HG03342 (cell line): ENCODE measurements around the gene PNPLA5.

Source experiments
- ATAC-seq: cut with Tn5 transposase; IDR thresholded peaks from one replicate; pipeline ENCODE4 v1.9.1; 2021; ENCODE audit warnings: mild to moderate bottlenecking, moderate library complexity; ENCODE audit not compliant: unreplicated experiment

Gene PNPLA5

GRCh38 chr22:43855431-43855830 lies 36.4 kb downstream of the PNPLA5 start:
- ATAC-seq, result no peak

- no peak for ATAC-seq
These were observed 37.0 kb downstream of the PNPLA5 start for GRCh38 chr22:43854786-43855271.

- no peak for ATAC-seq
These were observed 37.6 kb downstream of the PNPLA5 start for GRCh38 chr22:43854121-43854785.

- no peak for ATAC-seq
These were observed 38.4 kb downstream of the PNPLA5 start for GRCh38 chr22:43853328-43853931.

DNA sequence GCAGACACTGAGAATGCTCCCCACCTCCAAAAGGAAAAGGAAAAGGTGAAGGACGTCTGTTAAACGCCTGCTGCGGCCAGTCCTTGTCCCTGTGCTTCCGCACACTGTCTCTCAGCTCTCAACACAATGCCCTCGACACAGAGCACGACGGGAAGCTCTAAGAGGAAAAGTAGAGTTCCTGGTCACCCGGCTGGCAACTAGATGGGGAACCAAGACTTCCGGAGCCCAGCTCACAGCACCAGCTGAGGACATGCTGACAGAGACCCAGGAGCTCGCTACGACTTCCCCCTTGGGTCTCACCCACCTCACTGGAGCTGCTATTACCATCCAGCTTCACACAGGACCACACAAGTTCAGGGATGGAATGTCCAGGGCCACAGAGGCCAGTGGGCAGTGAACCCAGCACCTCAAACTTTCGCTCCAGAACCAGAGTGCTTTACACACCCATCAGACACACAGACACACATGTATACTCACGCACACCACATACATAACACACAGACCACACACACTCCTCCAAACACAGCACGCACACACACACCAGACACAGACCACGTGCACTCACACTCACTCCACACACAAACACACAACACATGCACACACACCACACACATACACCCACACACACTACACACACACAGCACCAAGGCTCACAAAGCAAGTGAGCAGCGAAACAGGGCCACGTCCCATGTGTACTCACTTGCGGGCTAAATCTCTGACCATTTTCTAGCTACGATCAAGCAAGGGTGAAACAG lies 39.1 kb downstream of the PNPLA5 start:
- no peak for ATAC-seq

DNA sequence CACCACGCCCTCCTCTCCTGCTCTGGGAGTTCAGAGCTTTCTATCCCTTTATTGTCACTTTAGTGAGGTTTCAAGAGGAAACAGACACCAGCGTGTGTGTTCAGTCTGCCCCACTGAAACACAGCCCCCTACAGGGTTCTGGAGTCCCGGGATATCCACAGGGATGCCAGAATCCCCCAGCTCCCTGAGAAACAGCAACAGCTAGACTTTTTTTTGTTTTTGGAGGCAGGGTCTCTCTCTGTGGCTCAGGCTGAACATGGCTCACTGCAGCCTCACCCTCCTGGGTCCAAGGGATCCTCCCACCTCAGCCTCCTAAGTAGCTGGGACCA lies 39.9 kb downstream of the PNPLA5 start:
- no peak for ATAC-seq

DNA sequence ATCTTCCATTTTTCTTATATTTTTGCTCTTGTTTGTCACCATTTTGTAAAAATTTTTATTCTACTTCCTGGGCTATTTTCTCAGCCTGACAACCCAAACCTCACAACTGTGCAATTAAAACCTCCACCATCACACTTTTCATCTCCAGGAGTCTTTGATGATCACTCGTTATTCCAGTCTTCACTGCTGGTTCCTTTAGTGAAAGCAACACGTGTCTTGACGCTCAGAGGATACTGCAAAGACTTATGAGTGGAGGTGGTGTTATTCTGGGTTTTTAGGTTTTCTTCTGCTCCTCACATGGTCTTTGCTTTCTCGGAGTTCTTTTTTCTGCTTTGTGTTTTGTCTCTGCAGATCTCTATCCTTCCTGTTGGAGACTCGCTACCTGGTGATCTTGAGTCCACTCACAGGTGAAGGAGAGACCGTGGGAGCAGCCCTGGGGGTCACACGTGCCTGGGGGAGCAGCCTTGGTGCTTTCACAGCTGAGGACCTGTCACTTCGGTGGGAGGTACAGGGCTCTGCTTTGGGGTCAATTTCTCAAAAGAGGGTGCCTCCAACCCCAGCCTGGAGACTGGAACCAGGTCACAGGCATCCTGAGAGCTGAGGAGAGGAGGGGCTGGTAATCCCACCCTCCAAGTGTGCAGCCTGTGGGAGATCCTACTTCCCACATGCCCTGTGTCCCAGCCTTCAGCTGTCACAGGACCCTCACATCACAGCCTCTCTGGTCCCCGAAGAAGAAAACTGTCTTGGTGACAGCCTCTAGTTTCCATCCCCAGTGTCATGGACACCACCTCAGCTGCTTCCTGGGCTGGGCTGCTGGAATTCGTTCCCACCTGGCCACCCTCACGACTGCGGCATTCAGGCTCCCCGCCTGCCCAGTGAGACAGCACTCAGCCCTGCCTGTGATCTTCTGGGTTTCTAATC lies 40.5 kb downstream of the PNPLA5 start:
- no peak for ATAC-seq

DNA sequence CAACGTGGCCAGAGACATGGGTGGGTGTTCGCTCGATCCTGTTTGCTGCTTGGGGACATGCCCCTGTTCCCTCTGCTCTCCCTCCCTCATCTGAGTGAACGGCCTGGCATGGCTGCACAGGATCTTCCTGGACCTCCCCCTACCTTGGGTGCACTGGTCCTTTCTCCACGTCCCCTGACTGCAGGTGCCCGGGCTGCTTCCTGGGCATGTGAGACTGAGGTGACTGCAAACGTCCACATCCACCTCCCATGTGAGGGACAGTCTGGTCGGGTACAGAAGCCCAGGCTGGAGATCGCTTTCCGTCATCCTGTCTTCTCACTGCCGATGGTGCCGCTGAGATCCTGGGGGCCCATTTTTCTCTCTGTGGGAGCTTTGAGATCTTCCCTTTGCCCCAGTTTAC lies 41.3 kb downstream of the PNPLA5 start:
- ATAC-seq, result no peak

GRCh38 chr22:43849731-43850130 lies 42.1 kb downstream of the PNPLA5 start:
- ATAC-seq, result no peak

DNA sequence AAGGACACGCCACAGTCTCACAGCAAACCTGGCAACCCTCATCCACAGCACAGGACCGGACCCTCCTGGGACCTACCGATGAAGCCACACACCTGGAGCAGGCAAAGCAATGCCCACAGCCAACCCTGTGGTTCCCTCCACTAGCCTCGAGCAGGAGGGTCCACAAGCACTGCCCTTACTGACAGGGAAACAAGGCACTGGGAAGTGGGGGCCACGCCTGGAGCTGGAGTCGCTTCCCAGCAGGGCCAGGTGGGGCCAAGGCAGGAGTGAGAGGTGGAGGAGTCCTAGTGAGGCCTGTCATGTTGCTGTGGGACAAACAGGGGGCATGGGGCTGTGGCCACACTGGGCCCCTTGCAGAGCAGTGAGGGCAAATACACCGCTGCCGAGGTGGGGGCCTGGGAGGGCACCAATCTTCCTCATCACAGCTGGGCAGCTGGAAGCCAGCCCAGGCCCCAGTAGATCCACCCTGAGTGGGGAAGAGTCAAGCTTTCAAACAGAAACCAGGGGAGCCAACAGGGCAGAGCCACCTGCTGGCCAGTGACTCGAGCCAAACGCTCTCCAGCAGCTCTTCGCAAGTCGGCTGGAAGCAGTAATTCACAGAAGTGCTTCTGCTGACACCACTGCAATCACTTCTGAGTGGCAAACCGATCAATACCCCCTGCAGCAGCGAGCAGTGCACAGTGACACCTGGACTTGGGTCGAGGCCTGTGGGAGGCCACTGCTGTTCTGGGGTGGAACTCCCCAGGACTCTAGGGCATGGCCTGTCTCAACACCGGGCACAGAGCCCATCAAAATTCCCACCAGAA lies 43.2 kb downstream of the PNPLA5 start:
- ATAC-seq, result no peak

GRCh38 chr22:43847376-43848289 lies 44.2 kb downstream of the PNPLA5 start:
- no peak for ATAC-seq

GRCh38 chr22:43846966-43847365 lies 44.8 kb downstream of the PNPLA5 start:
- no peak for ATAC-seq

GRCh38 chr22:43845981-43846380 lies 45.8 kb downstream of the PNPLA5 start:
- no peak for ATAC-seq

DNA sequence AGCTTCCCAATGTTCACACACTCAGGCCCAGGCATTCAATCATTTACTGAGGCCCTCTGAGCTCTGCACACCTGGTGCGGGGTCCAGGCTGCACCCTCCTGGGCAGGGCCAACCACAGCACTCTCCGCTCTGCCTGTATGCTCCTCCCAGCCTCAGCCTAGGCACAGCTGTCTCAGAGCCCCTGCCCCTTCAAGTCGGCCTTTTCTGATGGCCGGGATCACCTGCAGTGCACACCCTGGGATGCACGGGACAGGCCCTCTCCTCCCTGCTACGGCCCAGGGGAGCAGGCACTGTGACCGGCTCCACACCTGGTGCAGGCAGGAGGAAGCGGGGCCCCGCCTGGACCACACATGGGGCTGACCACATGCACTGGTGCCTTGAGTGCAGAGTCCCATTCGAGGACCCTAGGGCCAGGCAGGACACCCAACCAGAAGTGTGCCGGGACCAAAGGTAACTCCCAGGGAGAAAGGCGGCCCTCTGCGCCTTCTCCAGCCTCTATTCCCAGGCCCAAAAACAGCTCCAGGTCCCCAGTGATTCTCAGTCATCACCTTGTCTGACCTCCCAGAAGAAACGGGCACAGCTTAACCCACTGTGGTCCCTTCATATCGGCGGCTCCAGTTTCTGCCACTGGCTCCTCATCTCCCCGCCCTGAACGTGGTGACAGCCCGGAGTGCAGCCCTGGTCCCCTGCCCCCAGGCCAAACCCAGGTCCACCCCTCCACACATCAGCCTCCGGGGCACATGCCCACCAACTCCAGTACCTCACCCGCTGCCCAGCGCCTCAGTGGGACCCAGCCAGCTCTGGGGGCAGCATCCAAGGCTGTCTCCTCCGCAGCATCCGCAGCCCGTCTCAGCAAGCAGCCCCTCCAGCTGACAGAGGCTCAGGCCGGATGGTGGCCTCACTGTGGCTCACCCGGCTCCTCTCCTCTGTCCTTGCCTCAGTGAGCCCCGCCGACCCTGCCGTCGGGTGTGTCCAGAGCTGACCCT lies 47.0 kb downstream of the PNPLA5 start:
- no peak for ATAC-seq

- no peak for ATAC-seq
These were observed 47.9 kb downstream of the PNPLA5 start for GRCh38 chr22:43843783-43844530.

DNA sequence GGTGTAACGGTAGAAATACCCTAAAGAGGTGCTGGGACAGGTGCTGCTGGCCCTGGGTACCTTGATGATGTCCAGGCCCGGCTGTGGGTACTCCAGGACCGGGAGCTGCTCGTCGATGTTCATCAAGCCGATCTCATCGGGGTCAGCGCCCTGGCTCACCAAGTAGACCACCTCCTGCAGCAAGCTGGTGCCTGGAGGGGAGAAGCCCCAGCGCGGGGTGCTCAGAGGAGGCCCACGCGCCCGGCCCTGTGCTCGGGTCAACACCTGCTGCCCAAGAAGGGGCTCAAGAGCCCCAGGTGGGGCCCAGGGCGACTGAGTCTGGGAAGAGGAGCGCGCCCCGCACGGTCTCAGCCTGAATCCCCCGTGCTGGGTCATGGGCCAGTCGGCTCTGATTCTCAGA lies 50.1 kb downstream of the PNPLA5 start:
- no peak for ATAC-seq

GRCh38 chr22:43840851-43841250 lies 51.0 kb downstream of the PNPLA5 start:
- no peak for ATAC-seq
